ENCODE measurements around the gene HDGFL3. TPM values are rescaled to one million over a fixed set of nuclear protein-coding genes. Genes with fewer than 3 reads are reported as not detected.

The HDGFL3 gene
- total and polyA plus RNA-seq, 10 of the 15 experiments (the other 5 are each of a cell fraction or from before 2014, with no cell fraction given), result 5.6 to 40.6 (median 15.8) TPM

DNA sequence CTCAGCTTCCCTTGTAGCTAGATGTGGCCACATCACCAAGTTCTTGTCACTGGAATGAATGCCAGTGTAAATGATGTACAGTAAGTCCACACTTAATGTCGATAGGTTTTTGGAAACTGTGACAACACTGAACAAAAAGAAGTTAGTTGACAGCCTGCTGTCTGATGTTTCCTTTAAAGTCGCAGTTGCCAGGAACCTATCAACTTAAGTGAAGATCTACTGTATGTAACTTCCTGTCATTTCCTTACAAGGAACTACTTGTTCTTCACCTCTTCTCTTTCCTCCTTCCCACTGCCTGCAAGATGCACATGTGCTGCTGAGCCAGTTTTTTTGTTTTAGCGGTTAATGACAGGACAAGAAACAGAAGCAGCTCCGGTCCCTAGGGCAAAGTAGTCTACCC lies 44.6 kb downstream of the HDGFL3 start:
- H3K4me1 ChIP-seq (ENCODE audit: control insufficient read depth, insufficient read depth, low read length), result no peaks in the 10 kb centered on the region
- H4K20me1 ChIP-seq (ENCODE audit: control insufficient read depth, insufficient read depth), result no peaks in the 10 kb centered on the region
- CTCF ChIA-PET, result interaction anchor here (0.7 to 3.1 kb wide), 4 partner anchors 20 to 152 kb away, joined by 3 to 11 read pairs (median 5); partner anchors contain the start of gene C15orf40
- H3K79me2 ChIP-seq (ENCODE audit: control insufficient read depth, insufficient read depth, low read length), result peaks cover 27% of the 10 kb centered on the region
- H3K9me3 ChIP-seq (replicated peaks; ENCODE audit: control insufficient read depth, insufficient read depth, low read length), result no peaks in the 10 kb centered on the region; the same call in 2 of the 3 replicates
- H3K36me3 ChIP-seq (ENCODE audit: control insufficient read depth in 2 of 2, insufficient read depth in 2 of 2, low read length in 1 of 2), result peaks cover 0 to 2% of the 10 kb centered on the region in 2 experiments; a peak in 1 of 4 replicates
- DNase-seq (ENCODE audit: low read depth, low spot score) (no peak), ATAC-seq (no peak), FAIRE-seq (no peak)
- H3K4me2 ChIP-seq (ENCODE audit: control insufficient read depth, insufficient read depth), result no peak overlapping the region
- H2AFZ ChIP-seq (ENCODE audit: control insufficient read depth, low read depth, low read length), result no peak overlapping the region
- H3K27ac ChIP-seq (ENCODE audit: control insufficient read depth, insufficient read depth), result no peak overlapping the region
- H3K27me3 ChIP-seq (replicated peaks in 1 of 2; ENCODE audit: control insufficient read depth in 2 of 2, insufficient read depth in 2 of 2, low read length in 1 of 2), result no peaks in the 10 kb centered on the region
- POLR2A ChIA-PET, result interaction anchor here (0.6 kb wide), 1 partner anchor 366 kb away, joined by 5 read pairs; no protein-coding TSS in a partner anchor
- intact Hi-C loops (cut with micrococcal nuclease; ENCODE audit: unreplicated experiment) (no loop called here), in situ Hi-C loops (cut with MboI) (loop anchor here (5.0 kb wide), 1 partner anchor 51 kb away; no protein-coding TSS in a partner anchor)
- H3K4me3 ChIP-seq, result no peak overlapping the region
- no TSS peak for BruUV-seq (replicated peaks)
- RAD21 ChIA-PET (ENCODE audit: unreplicated experiment), result interaction anchor here (1.0 kb wide), 1 partner anchor 43 kb away, joined by 3 read pairs; no protein-coding TSS in a partner anchor
- SMC1A ChIA-PET (ENCODE audit: uncharacterized antibody, unreplicated experiment), result interaction anchor here (1.5 kb wide), 1 partner anchor 12 kb away, joined by 4 read pairs; no protein-coding TSS in a partner anchor
- no peak overlapping the region for H3K9ac ChIP-seq (ENCODE audit: control insufficient read depth, insufficient read depth, low read length)
- 73% methylated on average over 4 of the region's 4 CpGs for WGBS (ENCODE audit: insufficient coverage, insufficient replicate concordance, low lambda C conversion rate, missing lambda C conversion rate)
- no peak for TF ChIP-seq POLR2AphosphoS2 (IDR thresholded peaks at IDR 0.05; ENCODE audit: low read depth, low read length)
- TF ChIP-seq, protein P1, sequence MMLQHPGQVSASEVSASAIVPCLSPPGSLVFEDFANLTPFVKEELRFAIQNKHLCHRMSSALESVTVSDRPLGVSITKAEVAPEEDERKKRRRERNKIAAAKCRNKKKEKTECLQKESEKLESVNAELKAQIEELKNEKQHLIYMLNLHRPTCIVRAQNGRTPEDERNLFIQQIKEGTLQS (IDR thresholded peaks at IDR 0.05; ENCODE audit: borderline replicate concordance, extremely low read depth, low read depth, low read length), result no peak
- TF ChIP-seq SIX5 (IDR thresholded peaks at IDR 0.05; ENCODE audit: low read depth, low read length, severe bottlenecking), result no peak
- no peak for TF ChIP-seq POU2F2 (IDR thresholded peaks at IDR 0.05; ENCODE audit: borderline replicate concordance, low read depth, low read length)
- no peak for TF ChIP-seq ASH2L (IDR thresholded peaks at IDR 0.05; ENCODE audit: borderline replicate concordance, low read depth)
- TF ChIP-seq JUND (IDR thresholded peaks at IDR 0.05; ENCODE audit: low read depth, low read length), result no peak
- no peak for TF ChIP-seq CREB1 (IDR thresholded peaks at IDR 0.05; ENCODE audit: low read depth)
- TF ChIP-seq SP1 (IDR thresholded peaks at IDR 0.05; ENCODE audit: low read depth, low read length), result no peak
- TF ChIP-seq STAT3 (IDR thresholded peaks at IDR 0.05; ENCODE audit: low read depth, low read length), result no peak
- no peak for TF ChIP-seq ETV6 (conservative IDR thresholded peaks at IDR 0.05 in 1 of 2, IDR thresholded peaks at IDR 0.05 in 1 of 2; ENCODE audit: borderline replicate concordance in 1 of 2, low read depth in 1 of 2)
- TF ChIP-seq RAD51 (IDR thresholded peaks at IDR 0.05), result no peak
- no peak for TF ChIP-seq KAT2A (conservative IDR thresholded peaks at IDR 0.05; ENCODE audit: control insufficient read depth, low read depth, low read length)
- TF ChIP-seq RUNX3 (IDR thresholded peaks at IDR 0.05; ENCODE audit: low read length), result no peak
- no peak for TF ChIP-seq MYC (IDR thresholded peaks at IDR 0.05; ENCODE audit: insufficient read depth, insufficient read length, insufficient replicate concordance, low read length, severe bottlenecking)
- TF ChIP-seq HSF1 (IDR thresholded peaks at IDR 0.05; ENCODE audit: low read depth, low read length), result no peak
- no peak for TF ChIP-seq NRF1 (conservative IDR thresholded peaks at IDR 0.05; ENCODE audit: low read depth, low read length)
- TF ChIP-seq IRF3 (IDR thresholded peaks at IDR 0.05), result no peak
- TF ChIP-seq BCL3 (IDR thresholded peaks at IDR 0.05; ENCODE audit: borderline replicate concordance, insufficient read depth, low read depth, low read length, poor library complexity, severe bottlenecking), result no peak
- no peak for TF ChIP-seq ATF2 (IDR thresholded peaks at IDR 0.05; ENCODE audit: low read length)
